ENCODE results near the gene TBC1D19.

The TBC1D19 gene

GRCh38 chr4:26601204-26601603, 17.3 kb downstream of the TBC1D19 start:
- TF ChIP-seq CTCF (IDR thresholded peaks at IDR 0.05; ENCODE audit: low read depth, low read length) (no peak), MAX (IDR thresholded peaks at IDR 0.05; ENCODE audit: low read depth, low read length) (no peak), POLR2A (IDR thresholded peaks at IDR 0.05; ENCODE audit: extremely low read depth, insufficient read length) (no peak), MYC (IDR thresholded peaks at IDR 0.05; ENCODE audit: low read depth, low read length) (no peak)
- no peak overlapping the region for H3K4me3 ChIP-seq (ENCODE audit: low read depth, low read length)
- no peak for DNase-seq (ENCODE audit: low read depth)

GRCh38 chr4:26607776-26608175, 23.9 kb downstream of the TBC1D19 start:
- H3K4me3 ChIP-seq (ENCODE audit: low read depth, low read length): no peak overlapping the region
- DNase-seq (ENCODE audit: low read depth): no peak
- TF ChIP-seq POLR2A (IDR thresholded peaks at IDR 0.05; ENCODE audit: extremely low read depth, insufficient read length) (no peak), CTCF (IDR thresholded peaks at IDR 0.05; ENCODE audit: low read depth, low read length) (no peak), MAX (IDR thresholded peaks at IDR 0.05; ENCODE audit: low read depth, low read length) (no peak), MYC (IDR thresholded peaks at IDR 0.05; ENCODE audit: low read depth, low read length) (no peak)

DNA sequence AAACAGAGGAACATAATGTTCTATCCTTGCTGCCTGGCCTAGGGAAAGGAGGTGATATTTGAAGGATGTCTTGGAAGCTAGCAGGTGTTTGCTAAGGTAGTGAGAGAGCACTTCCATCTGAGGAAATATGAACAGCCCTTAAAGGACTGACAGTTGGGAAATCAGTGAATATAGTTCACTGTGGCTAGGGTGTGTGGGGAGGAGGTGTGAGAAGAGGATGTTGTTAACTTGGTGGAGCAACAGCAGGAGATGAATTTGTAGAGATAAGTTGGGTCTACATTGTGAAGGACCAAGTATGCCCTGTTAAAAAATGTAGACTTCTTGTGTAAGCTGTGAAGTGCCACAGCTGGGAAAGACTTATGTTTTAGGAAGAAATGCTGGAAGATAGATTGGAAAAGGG, 25.5 kb downstream of the TBC1D19 start:
- no peak overlapping the region for H3K4me3 ChIP-seq (ENCODE audit: low read depth, low read length)
- peak; percentile 67 for DNase-seq (ENCODE audit: low read depth)
- TF ChIP-seq MYC (IDR thresholded peaks at IDR 0.05; ENCODE audit: low read depth, low read length): no peak
- no peak for TF ChIP-seq POLR2A (IDR thresholded peaks at IDR 0.05; ENCODE audit: extremely low read depth, insufficient read length)
- TF ChIP-seq CTCF (IDR thresholded peaks at IDR 0.05; ENCODE audit: low read depth, low read length): no peak
- TF ChIP-seq MAX (IDR thresholded peaks at IDR 0.05; ENCODE audit: low read depth, low read length): no peak

DNA sequence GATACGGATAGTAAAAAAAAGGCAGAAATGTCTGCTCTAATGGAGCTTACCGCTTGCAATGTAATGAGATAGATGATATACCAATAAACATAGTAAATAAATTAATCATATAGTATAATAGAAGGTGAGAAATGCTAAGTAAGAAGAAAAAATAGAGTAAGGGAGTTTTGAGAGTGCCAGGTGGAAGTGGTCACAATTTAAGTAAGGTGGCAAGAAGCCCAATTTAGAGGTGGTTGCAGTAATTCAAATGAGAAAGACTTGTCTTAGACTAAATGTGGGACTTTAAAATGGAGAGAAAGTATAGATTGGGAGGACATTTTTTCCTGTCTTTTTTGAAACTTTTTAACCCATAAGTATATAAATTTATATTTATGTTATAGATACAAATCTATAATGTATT, 26.0 kb downstream of the TBC1D19 start:
- no peak for DNase-seq (ENCODE audit: low read depth)
- TF ChIP-seq MYC (IDR thresholded peaks at IDR 0.05; ENCODE audit: low read depth, low read length): no peak
- no peak for TF ChIP-seq MAX (IDR thresholded peaks at IDR 0.05; ENCODE audit: low read depth, low read length)
- no peak for TF ChIP-seq POLR2A (IDR thresholded peaks at IDR 0.05; ENCODE audit: extremely low read depth, insufficient read length)
- no peak for TF ChIP-seq CTCF (IDR thresholded peaks at IDR 0.05; ENCODE audit: low read depth, low read length)
- no peak overlapping the region for H3K4me3 ChIP-seq (ENCODE audit: low read depth, low read length)

GRCh38 chr4:26611372-26611771, 27.5 kb downstream of the TBC1D19 start:
- DNase-seq (ENCODE audit: low read depth): no peak
- TF ChIP-seq CTCF (IDR thresholded peaks at IDR 0.05; ENCODE audit: low read depth, low read length): no peak
- no peak for TF ChIP-seq POLR2A (IDR thresholded peaks at IDR 0.05; ENCODE audit: extremely low read depth, insufficient read length)
- TF ChIP-seq MYC (IDR thresholded peaks at IDR 0.05; ENCODE audit: low read depth, low read length): no peak
- no peak for TF ChIP-seq MAX (IDR thresholded peaks at IDR 0.05; ENCODE audit: low read depth, low read length)
- H3K4me3 ChIP-seq (ENCODE audit: low read depth, low read length): no peak overlapping the region

- DNase-seq (ENCODE audit: low read depth): no peak
- no peak overlapping the region for H3K4me3 ChIP-seq (ENCODE audit: low read depth, low read length)
- TF ChIP-seq CTCF (IDR thresholded peaks at IDR 0.05; ENCODE audit: low read depth, low read length) (no peak), MYC (IDR thresholded peaks at IDR 0.05; ENCODE audit: low read depth, low read length) (no peak), MAX (IDR thresholded peaks at IDR 0.05; ENCODE audit: low read depth, low read length) (no peak), POLR2A (IDR thresholded peaks at IDR 0.05; ENCODE audit: extremely low read depth, insufficient read length) (no peak)
These were observed 28.0 kb downstream of the TBC1D19 start for GRCh38 chr4:26611885-26612284.
